ENCODE data around the gene SORCS1.

DNA sequence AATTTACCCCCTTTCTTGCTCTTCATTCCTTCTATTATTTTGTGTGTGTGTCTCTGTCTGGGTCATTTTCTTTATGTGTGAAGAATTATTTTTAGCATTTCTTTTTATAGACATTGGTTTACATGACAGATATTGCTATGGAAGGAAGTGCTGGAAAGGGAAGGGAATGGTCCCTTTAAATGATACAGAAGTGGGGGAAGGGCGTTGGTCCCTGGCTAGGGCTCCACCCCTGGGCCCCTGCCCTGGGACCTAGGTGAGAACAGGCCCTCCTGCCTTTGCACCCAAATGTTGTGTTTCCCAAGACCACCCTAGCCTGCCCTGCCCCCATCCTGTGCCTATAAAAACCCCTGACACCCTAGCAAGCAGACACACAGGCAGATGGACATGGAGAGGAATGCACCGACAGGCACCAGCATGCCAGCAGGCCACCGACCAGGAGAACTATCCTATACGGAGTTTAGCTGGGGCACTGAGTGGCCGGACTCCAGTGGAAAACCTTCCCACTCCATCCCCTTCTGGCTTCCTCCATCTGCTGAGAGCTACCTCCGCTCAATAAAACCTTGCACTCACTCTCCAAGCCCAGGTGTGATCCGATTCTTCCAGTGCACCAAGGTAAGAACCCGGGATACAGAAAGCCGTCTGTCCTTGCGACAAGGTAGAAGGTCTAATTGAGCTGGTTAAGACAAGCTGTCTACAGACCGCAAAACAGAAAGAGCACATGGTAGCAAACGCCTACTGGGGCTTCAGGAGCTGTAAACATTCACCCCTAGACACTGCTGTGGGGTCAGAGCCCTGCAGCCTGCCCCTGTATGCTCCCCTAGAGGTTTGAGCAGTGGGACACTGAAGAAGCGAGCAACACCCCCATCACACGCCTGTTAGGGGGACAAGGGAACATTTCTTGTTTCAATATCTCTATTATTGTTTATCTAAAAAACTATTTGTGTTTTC, 515.7 kb downstream of the SORCS1 start:
- TF ChIP-seq CTCF (IDR thresholded peaks at IDR 0.05): no peak
- no peak for TF ChIP-seq EZH2 (IDR thresholded peaks at IDR 0.05; ENCODE audit: borderline replicate concordance, insufficient read depth, low read depth, low read length, poor library complexity, severe bottlenecking)
